Epithelial cell of esophagus (primary cell): Measurements from ENCODE around the gene CAMK1D.

Source experiments
- DNase-seq: peaks from one replicate; pipeline ENCODE4 v3.0.0; 2010; ENCODE audit warnings: low read depth
- H3K4me3 ChIP-seq: 2 replicates; pipeline ENCODE4 v1.5.1; 2011; ENCODE audit warnings: mild to moderate bottlenecking, low read length, control low read depth
- CTCF ChIP-seq: IDR thresholded peaks from 2 replicates; pipeline ENCODE4 v1.5.1; 2011; ENCODE audit warnings: low read depth, mild to moderate bottlenecking, low read length, control low read depth, inconsistent platforms; ENCODE audit not compliant: insufficient read depth; ENCODE audit errors: missing control alignments

The CAMK1D gene

GRCh38 chr10:12568391-12569009 is 219.2 kb downstream of the CAMK1D start:
- no peak for DNase-seq
- no peak for TF ChIP-seq CTCF
- no peak overlapping the region for H3K4me3 ChIP-seq

- no peak for TF ChIP-seq CTCF
- H3K4me3 ChIP-seq = no peak overlapping the region
- no peak for DNase-seq
Measured at GRCh38 chr10:12572281-12572680, 222.9 kb downstream of the CAMK1D start.

GRCh38 chr10:12577610-12578009 is 228.3 kb downstream of the CAMK1D start:
- no peak overlapping the region for H3K4me3 ChIP-seq
- no peak for TF ChIP-seq CTCF
- no peak for DNase-seq

GRCh38 chr10:12579954-12580858 is 230.9 kb downstream of the CAMK1D start:
- no peak for TF ChIP-seq CTCF
- no peak overlapping the region for H3K4me3 ChIP-seq
- DNase-seq = no peak

- H3K4me3 ChIP-seq = no peak overlapping the region
- DNase-seq = no peak
- TF ChIP-seq CTCF = no peak
Measured at GRCh38 chr10:12583891-12584595, 234.7 kb downstream of the CAMK1D start.

- peak; percentile 87 for DNase-seq
- no peak for TF ChIP-seq CTCF
- H3K4me3 ChIP-seq = no peak overlapping the region
Measured at GRCh38 chr10:12586741-12587140, 237.4 kb downstream of the CAMK1D start.
